Measurements from ENCODE around the gene MAP3K21. TPM values are rescaled to one million over a fixed set of nuclear protein-coding genes. Genes with fewer than 3 reads are reported as not detected.

Gene MAP3K21
- total RNA-seq, 5 donors from 2014 or later (not counting 1 experiment from before 2014, with no cell fraction given): 1.0 to 2.4 (median 1.7) TPM

DNA sequence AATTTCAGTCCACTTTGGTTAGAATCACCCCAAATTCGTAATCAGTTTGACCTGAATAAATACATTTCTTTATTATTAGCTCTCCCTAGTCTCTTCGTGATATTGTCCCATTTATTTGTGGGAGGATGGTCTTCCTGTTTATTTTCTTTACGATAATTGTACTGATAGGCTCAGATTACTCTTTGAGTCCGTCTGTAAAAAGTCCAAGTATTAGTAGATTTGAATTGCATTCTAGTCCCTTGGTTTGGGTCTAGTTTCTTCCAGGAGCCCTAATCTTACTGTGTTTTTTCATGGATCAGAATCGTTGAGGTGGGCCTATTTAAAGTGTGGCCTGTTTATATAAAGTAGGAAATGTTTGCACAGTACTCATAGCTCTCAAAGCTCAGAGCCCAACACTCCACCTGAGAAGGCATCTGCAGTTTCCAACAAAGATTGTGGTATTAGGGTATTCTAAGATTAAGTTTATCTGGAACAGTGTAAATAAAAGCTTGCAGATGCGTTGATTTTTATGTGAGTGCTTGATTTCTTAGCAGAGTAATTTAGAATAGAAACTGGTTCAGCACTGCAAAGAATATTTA lies 33.1 kb downstream of the MAP3K21 start:
- H3K4me3 Mint-ChIP-seq: no peak overlapping the region

DNA sequence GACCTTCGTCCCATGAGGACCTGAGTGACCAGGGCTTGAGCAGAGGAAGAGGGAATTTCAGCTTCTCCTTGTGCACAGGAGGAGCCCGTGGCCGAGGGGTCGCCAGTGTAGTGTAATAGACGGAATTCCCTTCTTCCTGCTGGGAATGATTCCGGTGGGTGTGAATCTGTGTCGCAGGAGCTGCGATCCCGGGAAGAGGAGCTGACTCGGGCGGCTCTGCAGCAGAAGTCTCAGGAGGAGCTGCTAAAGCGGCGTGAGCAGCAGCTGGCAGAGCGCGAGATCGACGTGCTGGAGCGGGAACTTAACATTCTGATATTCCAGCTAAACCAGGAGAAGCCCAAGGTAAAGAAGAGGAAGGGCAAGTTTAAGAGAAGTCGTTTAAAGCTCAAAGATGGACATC lies 34.4 kb downstream of the MAP3K21 start:
- H3K9me3 ChIP-seq: no peaks in the 10 kb centered on the region
- H3K27ac ChIP-seq (ENCODE audit: low read length): no peak overlapping the region
- H3K36me3 ChIP-seq (ENCODE audit: control insufficient read depth in 2 of 2, extremely low read depth in 1 of 2, insufficient read depth in 1 of 2, low read length in 1 of 2): no peaks in the 10 kb centered on the region
- 91% methylated on average over 18 of the region's 19 CpGs for WGBS (ENCODE audit: insufficient coverage)
- Mint-ChIP-seq H3K27ac (no peak overlapping the region), H3K4me1 (peaks cover 0 to 1% (median 0%) of the 10 kb centered on the region in 3 donors), H3K4me3 (no peak overlapping the region), H3K9me3 (no peaks in the 10 kb centered on the region), H3K27me3 (peaks cover 0 to 3% of the 10 kb centered on the region in 2 donors), H3K36me3 (peaks cover 2% of the 10 kb centered on the region)
- no peaks in the 10 kb centered on the region for H3K4me1 ChIP-seq (ENCODE audit: control insufficient read depth in 1 of 2, extremely low read depth in 1 of 2, insufficient read depth in 2 of 2, low read length in 2 of 2)
- no peak overlapping the region for H3K4me3 ChIP-seq (ENCODE audit: control insufficient read depth in 1 of 2, extremely low read depth in 1 of 2, low read length in 1 of 2)
- ChIA-PET POLR2A (no interaction called here), CTCF (interaction anchor here (0.8 to 1.0 kb wide), 2 partner anchors 20 to 34 kb away, joined by 3 to 5 read pairs; no protein-coding TSS in a partner anchor)
- no peak for ATAC-seq (replicated peaks in 1 of 4)
- no peaks in the 10 kb centered on the region for H3K27me3 ChIP-seq (replicated peaks in 1 of 2; ENCODE audit: control insufficient read depth in 2 of 2, extremely low read depth in 1 of 2, insufficient read depth in 2 of 2, low read length in 1 of 2)
- DNase-seq: no peak

More for the DNA sequence above, 33.1 kb downstream of the MAP3K21 start:
- WGBS (ENCODE audit: insufficient coverage): no CpG with 5 or more reads among the region's 6 CpGs
- H3K36me3 ChIP-seq (ENCODE audit: control insufficient read depth in 2 of 2, extremely low read depth in 1 of 2, insufficient read depth in 1 of 2, low read length in 1 of 2): no peaks in the 10 kb centered on the region
- ChIA-PET CTCF (no interaction called here), POLR2A (interaction anchor here in 1 of 2 donors (0.6 kb wide), 1 partner anchor 594 kb away, joined by 5 read pairs; no protein-coding TSS in a partner anchor)
- Mint-ChIP-seq H3K27ac (no peak overlapping the region), H3K27me3 (peaks cover 0 to 3% of the 10 kb centered on the region in 2 donors), H3K36me3 (peaks cover 2% of the 10 kb centered on the region), H3K9me3 (no peaks in the 10 kb centered on the region), H3K4me1 (peaks cover 0 to 7% (median 2%) of the 10 kb centered on the region in 3 donors)
- no peak for ATAC-seq (replicated peaks in 1 of 4)
- H3K27ac ChIP-seq (ENCODE audit: low read length): no peak overlapping the region
- no peaks in the 10 kb centered on the region for H3K9me3 ChIP-seq
- no peak overlapping the region for H3K4me3 ChIP-seq (ENCODE audit: control insufficient read depth in 1 of 2, extremely low read depth in 1 of 2, low read length in 1 of 2)
- H3K27me3 ChIP-seq (replicated peaks in 1 of 2; ENCODE audit: control insufficient read depth in 2 of 2, extremely low read depth in 1 of 2, insufficient read depth in 2 of 2, low read length in 1 of 2): no peaks in the 10 kb centered on the region
- DNase-seq: no peak
- H3K4me1 ChIP-seq (ENCODE audit: control insufficient read depth in 1 of 2, extremely low read depth in 1 of 2, insufficient read depth in 2 of 2, low read length in 2 of 2): no peaks in the 10 kb centered on the region

DNA sequence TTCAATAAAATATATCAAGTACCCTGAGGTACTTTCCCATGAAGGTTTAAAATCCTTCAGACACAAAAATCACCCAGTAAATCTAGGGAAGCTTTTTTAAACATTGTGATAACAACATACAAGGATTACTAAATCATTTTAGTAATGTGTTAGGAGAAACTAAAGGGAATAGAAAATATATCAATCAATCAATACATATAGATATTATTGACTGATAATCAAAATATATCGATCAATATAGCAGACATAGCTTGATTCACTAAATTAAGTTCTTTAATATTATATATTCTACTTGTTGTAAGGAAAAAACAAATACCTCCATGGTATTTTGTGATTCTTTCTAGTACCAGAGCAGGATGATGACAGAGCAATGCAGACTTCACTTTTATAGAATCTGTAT lies 35.2 kb downstream of the MAP3K21 start:
- ATAC-seq (replicated peaks in 1 of 4): no peak
- Histone ChIP-seq H3K36me3 (ENCODE audit: control insufficient read depth in 2 of 2, extremely low read depth in 1 of 2, insufficient read depth in 1 of 2, low read length in 1 of 2) (no peaks in the 10 kb centered on the region), H3K27ac (ENCODE audit: low read length) (no peak overlapping the region), H3K9me3 (no peaks in the 10 kb centered on the region), H3K27me3 (replicated peaks in 1 of 2; ENCODE audit: control insufficient read depth in 2 of 2, extremely low read depth in 1 of 2, insufficient read depth in 2 of 2, low read length in 1 of 2) (no peaks in the 10 kb centered on the region), H3K4me1 (ENCODE audit: control insufficient read depth in 1 of 2, extremely low read depth in 1 of 2, insufficient read depth in 2 of 2, low read length in 2 of 2) (no peaks in the 10 kb centered on the region), H3K4me3 (ENCODE audit: control insufficient read depth in 1 of 2, extremely low read depth in 1 of 2, low read length in 1 of 2) (no peak overlapping the region)
- no peaks in the 10 kb centered on the region for H3K4me1 Mint-ChIP-seq
- H3K27ac Mint-ChIP-seq: no peak overlapping the region
- no peak overlapping the region for H3K4me3 Mint-ChIP-seq
- no peaks in the 10 kb centered on the region for H3K36me3 Mint-ChIP-seq
- CTCF ChIA-PET: interaction anchor here (0.6 to 1.0 kb wide), 4 partner anchors 9 to 1790 kb away, joined by 3 to 5 read pairs (median 3); no protein-coding TSS in a partner anchor
- peaks cover 0 to 3% of the 10 kb centered on the region in 2 donors for H3K27me3 Mint-ChIP-seq
- no CpG with 5 or more reads among the region's 1 CpG for WGBS (ENCODE audit: insufficient coverage)
- DNase-seq: no peak
- H3K9me3 Mint-ChIP-seq: no peaks in the 10 kb centered on the region
- POLR2A ChIA-PET: no interaction called here

DNA sequence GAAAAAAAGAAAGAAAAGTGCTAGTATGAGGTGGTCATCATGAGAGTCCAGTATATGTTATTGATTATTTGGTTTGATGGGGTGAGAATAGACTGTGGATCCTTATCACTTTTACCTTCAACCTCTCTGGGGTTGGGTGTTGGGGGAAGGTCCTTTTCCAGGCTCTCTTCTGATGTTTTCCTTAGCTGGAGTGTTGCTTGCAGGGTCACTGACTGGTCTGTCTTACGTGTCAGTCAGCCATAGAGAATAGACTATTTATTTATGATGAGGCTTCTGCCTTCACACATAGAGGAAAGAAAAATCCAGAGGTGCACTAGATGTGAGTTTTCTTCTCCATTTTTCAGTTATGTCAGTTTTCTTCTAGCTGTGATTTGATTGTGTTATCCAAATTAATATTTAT lies 36.5 kb downstream of the MAP3K21 start:
- ChIA-PET POLR2A (no interaction called here), CTCF (interaction anchor here (0.6 to 1.1 kb wide), 5 partner anchors 12 to 1608 kb away, joined by 3 to 5 read pairs (median 3); no protein-coding TSS in a partner anchor)
- no peak overlapping the region for H3K4me3 ChIP-seq (ENCODE audit: control insufficient read depth in 1 of 2, extremely low read depth in 1 of 2, low read length in 1 of 2)
- H3K9me3 Mint-ChIP-seq: no peaks in the 10 kb centered on the region
- H3K4me1 ChIP-seq (ENCODE audit: control insufficient read depth in 1 of 2, extremely low read depth in 1 of 2, insufficient read depth in 2 of 2, low read length in 2 of 2): no peaks in the 10 kb centered on the region
- no peak overlapping the region for H3K27ac ChIP-seq (ENCODE audit: low read length)
- WGBS (ENCODE audit: insufficient coverage): no CpG with 5 or more reads among the region's 1 CpG
- H3K27me3 ChIP-seq (replicated peaks in 1 of 2; ENCODE audit: control insufficient read depth in 2 of 2, extremely low read depth in 1 of 2, insufficient read depth in 2 of 2, low read length in 1 of 2): no peaks in the 10 kb centered on the region
- H3K36me3 Mint-ChIP-seq: no peaks in the 10 kb centered on the region
- H3K36me3 ChIP-seq (ENCODE audit: control insufficient read depth in 2 of 2, extremely low read depth in 1 of 2, insufficient read depth in 1 of 2, low read length in 1 of 2): no peaks in the 10 kb centered on the region
- H3K4me3 Mint-ChIP-seq: no peak overlapping the region
- no peak overlapping the region for H3K27ac Mint-ChIP-seq
- no peaks in the 10 kb centered on the region for H3K4me1 Mint-ChIP-seq
- H3K9me3 ChIP-seq: no peaks in the 10 kb centered on the region
- peaks cover 0 to 3% of the 10 kb centered on the region in 2 donors for H3K27me3 Mint-ChIP-seq
- ATAC-seq (replicated peaks in 1 of 4): no peak
- DNase-seq: no peak

DNA sequence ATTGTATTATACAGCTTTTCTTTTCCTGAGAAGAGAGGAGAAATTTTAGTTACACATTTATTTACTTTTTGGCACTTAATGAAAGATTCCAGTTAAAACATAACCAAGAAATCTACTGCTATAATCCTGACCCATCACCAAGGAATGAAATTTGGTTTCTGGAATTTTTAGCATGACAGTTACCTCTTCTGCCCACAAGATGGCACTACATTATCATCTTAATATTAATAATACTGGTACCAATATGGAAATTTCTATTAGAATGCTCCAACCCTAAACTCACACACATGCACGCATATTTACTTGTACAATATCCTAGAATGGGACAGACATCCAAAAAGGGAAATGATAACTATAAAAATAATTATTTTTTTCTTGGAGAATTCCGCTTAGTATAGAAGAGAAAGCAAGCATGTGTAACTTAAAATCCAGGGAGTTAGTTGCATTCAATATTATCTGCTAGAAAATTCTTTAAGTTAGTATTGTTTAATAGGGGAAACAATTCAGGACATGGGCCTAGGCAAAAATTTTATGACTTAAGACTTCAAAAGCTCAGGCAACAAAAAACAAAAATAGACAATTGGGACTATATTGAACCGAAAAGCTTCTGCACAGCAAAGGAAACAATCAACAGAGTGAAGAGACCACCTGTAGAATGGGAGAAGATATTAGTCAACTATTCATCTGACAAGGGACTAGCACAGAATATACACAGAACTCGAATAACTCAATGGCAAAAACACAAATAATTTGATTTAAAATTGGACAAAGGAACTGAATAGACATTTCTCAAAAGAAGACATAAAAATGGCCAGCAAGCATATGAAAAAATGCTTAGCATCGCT lies 37.4 kb downstream of the MAP3K21 start:
- ATAC-seq (replicated peaks in 1 of 4): no peak
- ChIA-PET POLR2A (no interaction called here), CTCF (interaction anchor here (0.6 to 1.5 kb wide), 5 partner anchors 13 to 737 kb away, joined by 3 to 5 read pairs (median 3); no protein-coding TSS in a partner anchor)
- no peaks in the 10 kb centered on the region for H3K9me3 Mint-ChIP-seq
- H3K27me3 ChIP-seq (replicated peaks in 1 of 2; ENCODE audit: control insufficient read depth in 2 of 2, extremely low read depth in 1 of 2, insufficient read depth in 2 of 2, low read length in 1 of 2): no peaks in the 10 kb centered on the region
- peaks cover 0 to 3% of the 10 kb centered on the region in 2 donors for H3K27me3 Mint-ChIP-seq
- H3K4me3 Mint-ChIP-seq: no peak overlapping the region
- H3K4me3 ChIP-seq (ENCODE audit: control insufficient read depth in 1 of 2, extremely low read depth in 1 of 2, low read length in 1 of 2): no peak overlapping the region
- peak in 1 of 35 experiments; percentile 22 for DNase-seq
- H3K27ac Mint-ChIP-seq: no peak overlapping the region
- no peak overlapping the region for H3K27ac ChIP-seq (ENCODE audit: low read length)
- H3K4me1 Mint-ChIP-seq: no peaks in the 10 kb centered on the region
- no peaks in the 10 kb centered on the region for H3K4me1 ChIP-seq (ENCODE audit: control insufficient read depth in 1 of 2, extremely low read depth in 1 of 2, insufficient read depth in 2 of 2, low read length in 2 of 2)
- H3K36me3 ChIP-seq (ENCODE audit: control insufficient read depth in 2 of 2, extremely low read depth in 1 of 2, insufficient read depth in 1 of 2, low read length in 1 of 2): no peaks in the 10 kb centered on the region
- WGBS (ENCODE audit: insufficient coverage): 71% methylated on average over 1 of the region's 5 CpGs
- no peaks in the 10 kb centered on the region for H3K36me3 Mint-ChIP-seq
- H3K9me3 ChIP-seq: no peaks in the 10 kb centered on the region

DNA sequence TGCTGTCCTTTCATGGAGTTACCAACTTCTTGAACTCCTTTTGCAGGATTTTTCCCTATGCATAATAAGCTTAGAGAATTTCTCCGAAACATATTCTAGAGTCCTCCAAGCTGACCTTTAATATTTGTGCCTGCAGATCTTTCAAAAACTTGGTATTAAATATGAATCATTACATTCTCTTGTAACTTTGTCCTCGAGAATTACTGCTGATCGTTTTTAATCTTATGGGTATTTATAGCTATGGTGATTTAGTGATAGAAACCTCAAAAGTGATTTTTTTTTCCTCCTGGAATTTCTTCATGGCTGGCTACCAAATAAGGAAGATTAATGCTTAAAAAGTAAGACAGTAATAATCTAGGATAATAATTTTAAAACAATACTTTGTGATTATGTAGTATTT lies 39.1 kb downstream of the MAP3K21 start:
- Mint-ChIP-seq H3K36me3 (no peaks in the 10 kb centered on the region), H3K27me3 (peaks cover 0 to 3% of the 10 kb centered on the region in 2 donors), H3K4me1 (no peaks in the 10 kb centered on the region), H3K4me3 (no peak overlapping the region), H3K9me3 (no peaks in the 10 kb centered on the region), H3K27ac (no peak overlapping the region)
- H3K27me3 ChIP-seq (replicated peaks in 1 of 2; ENCODE audit: control insufficient read depth in 2 of 2, extremely low read depth in 1 of 2, insufficient read depth in 2 of 2, low read length in 1 of 2): no peaks in the 10 kb centered on the region
- ATAC-seq (replicated peaks in 1 of 4): no peak
- no peaks in the 10 kb centered on the region for H3K9me3 ChIP-seq
- H3K4me1 ChIP-seq (ENCODE audit: control insufficient read depth in 1 of 2, extremely low read depth in 1 of 2, insufficient read depth in 2 of 2, low read length in 2 of 2): no peaks in the 10 kb centered on the region
- no peak overlapping the region for H3K4me3 ChIP-seq (ENCODE audit: control insufficient read depth in 1 of 2, extremely low read depth in 1 of 2, low read length in 1 of 2)
- H3K36me3 ChIP-seq (ENCODE audit: control insufficient read depth in 2 of 2, extremely low read depth in 1 of 2, insufficient read depth in 1 of 2, low read length in 1 of 2): no peaks in the 10 kb centered on the region
- ChIA-PET POLR2A (no interaction called here), CTCF (interaction anchor here (0.7 to 1.5 kb wide), 4 partner anchors 12 to 62 kb away, joined by 3 read pairs; no protein-coding TSS in a partner anchor)
- no CpG with 5 or more reads among the region's 3 CpGs for WGBS (ENCODE audit: insufficient coverage)
- H3K27ac ChIP-seq (ENCODE audit: low read length): no peak overlapping the region
- DNase-seq: no peak
